H1 (cell line): ENCODE measurements around the gene UEVLD. TPM values are rescaled to one million over a fixed set of nuclear protein-coding genes. Genes with fewer than 3 reads are reported as not detected.

Experiments
- CTCF ChIP-seq, 3 experiments: IDR thresholded peaks; 1 replicate in 2 of 3; 2 replicates in 1 of 3; pipeline versions ENCODE4 v1.5.1 to v1.6.1; 2011; ENCODE audit warnings: low read length in 3 of 3, mild to moderate bottlenecking in 3 of 3, inconsistent platforms in 2 of 3, low read depth in 1 of 3, moderate library complexity in 1 of 3; ENCODE audit not compliant: insufficient read depth in 1 of 3; ENCODE audit errors: control extremely low read depth in 1 of 3
- JUND ChIP-seq: IDR thresholded peaks from 2 replicates; pipeline ENCODE4 v1.6.1; 2011; ENCODE audit warnings: mild to moderate bottlenecking, improper control_type of control experiment, low read length
- SAP30 ChIP-seq: fragments of 300-600 bp; sonication (generic); IDR thresholded peaks from 2 replicates; pipeline ENCODE4 v1.7.1; 2012; ENCODE audit warnings: low read length, moderate library complexity, mild to moderate bottlenecking, inconsistent platforms; ENCODE audit not compliant: insufficient read depth, insufficient replicate concordance
- SP2 ChIP-seq: IDR thresholded peaks from 2 replicates; pipeline ENCODE4 v1.6.1; 2012; ENCODE audit warnings: mild to moderate bottlenecking, low read length, inconsistent platforms
- polyA plus RNA-seq, 7 experiments: library from polyadenylated mRNA; depleted of rRNA in 3 of 7; stranded (reverse) in 5 of 7; unstranded in 2 of 7; fragments of >200 nt in 5 of 7; fragments of 200-250 nt in 2 of 7; gene quantifications; 1 replicate in 5 of 7; 2 replicates in 1 of 7; 4 replicates in 1 of 7; pipeline versions ENCODE4 v1.2.1 to v1.2.3, GENCODE V29; 2011 to 2013; ENCODE audit warnings: missing spikeins in 2 of 7, mixed read lengths in 2 of 7
- total RNA-seq: library from RNA; stranded (reverse); fragmentation: NEBNext Ultra II Directional; extraction: Animal tissue kit (Norgen Biotek cat#: 25700); gene quantifications from 2 replicates; pipeline ENCODE4 v1.2.1, GENCODE V29; 2021

Gene UEVLD
- total and polyA plus RNA-seq, 2 of the 8 experiments (the other 6 are each of a cell fraction or from before 2014, with no cell fraction given) = 4.1 to 7.3 TPM

- no peak for TF ChIP-seq CTCF (IDR thresholded peaks at IDR 0.05; ENCODE audit: control extremely low read depth in 1 of 3, insufficient read depth in 1 of 3, low read depth in 1 of 3, low read length in 3 of 3)
- TF ChIP-seq SAP30 = no peak
- TF ChIP-seq JUND = no peak
- TF ChIP-seq SP2 = no peak
These were observed 24.4 kb downstream of the UEVLD start (continued) for GRCh38 chr11:18564149-18564548.
